ENCODE data around the gene HMOX2. TPM values are rescaled to one million over a fixed set of nuclear protein-coding genes. Genes with fewer than 3 reads are reported as not detected.

Gene HMOX2
- total RNA-seq, 1 experiment from 2014 or later, result 55.1 TPM

DNA sequence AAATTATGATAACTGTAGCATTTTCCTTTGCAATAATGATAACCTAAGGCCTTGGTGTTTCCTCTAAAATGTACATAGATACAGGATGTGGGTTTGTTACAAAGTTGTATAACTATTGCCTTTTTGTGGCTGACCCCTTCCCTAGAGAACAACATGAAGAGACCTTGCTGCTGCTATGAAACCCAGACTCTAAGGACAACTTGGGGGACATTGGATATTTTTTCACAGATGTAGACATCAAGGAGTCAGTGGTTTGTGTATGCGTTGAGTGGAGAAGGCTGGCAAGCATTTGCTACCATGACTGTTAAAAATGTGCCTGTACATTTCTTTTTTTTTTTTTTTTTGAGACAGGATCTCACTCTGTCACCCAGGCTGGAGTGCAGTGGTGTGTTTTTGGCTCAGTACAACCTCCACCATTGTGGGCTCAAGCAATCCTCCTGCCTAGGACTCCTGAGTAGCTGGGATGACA, 12.3 kb downstream of the HMOX2 start:
- no TSS peak for BruUV-seq (replicated peaks)
- DNase-seq (ENCODE audit: low read depth, low spot score), result no peak
- H3K4me1 ChIP-seq (ENCODE audit: control insufficient read depth in 1 of 2, insufficient read depth in 2 of 2, low read length in 2 of 2), result peaks cover 23 to 42% of the 10 kb centered on the region in 2 experiments
- H3K4me2 ChIP-seq (ENCODE audit: low read length), result peak overlapping the region; percentile 7; the same call in 1 of the 2 replicates
- no peaks in the 10 kb centered on the region for H3K9me2 ChIP-seq (ENCODE audit: insufficient read depth)
- no peaks in the 10 kb centered on the region for H3K27me3 ChIP-seq (ENCODE audit: insufficient read depth, low read length)
- H3K36me3 ChIP-seq (ENCODE audit: control insufficient read depth in 1 of 2, insufficient read depth in 2 of 2, low read length in 2 of 2), result peaks cover 3 to 4% of the 10 kb centered on the region in 2 experiments; a peak in 3 of 4 replicates
- no peaks in the 10 kb centered on the region; the same call in 1 of the 2 replicates for H4K20me1 ChIP-seq (ENCODE audit: insufficient read depth)
- H3K79me2 ChIP-seq (ENCODE audit: insufficient read depth, low read length), result peaks cover 64% of the 10 kb centered on the region
- ChIA-PET CTCF (no interaction called here), RAD21 (ENCODE audit: low non-redundant PET in 1 of 2, low total read pairs in 2 of 2, uncharacterized antibody in 2 of 2, unreplicated experiment in 2 of 2) (no interaction called here), POLR2A (interaction anchor here (2.5 kb wide), 1 partner anchor 13 kb away, joined by 10 read pairs; the partner anchor contains the start of gene HMOX2)
- peak; percentile 48; the same call in 1 of the 2 replicates for ATAC-seq
- H3K9me3 ChIP-seq (ENCODE audit: control insufficient read depth in 1 of 2, insufficient read depth in 1 of 2, low read depth in 1 of 2, low read length in 2 of 2), result no peaks in the 10 kb centered on the region
- intact Hi-C loops (cut with micrococcal nuclease), result no loop called here
- TF ChIP-seq, protein P1, sequence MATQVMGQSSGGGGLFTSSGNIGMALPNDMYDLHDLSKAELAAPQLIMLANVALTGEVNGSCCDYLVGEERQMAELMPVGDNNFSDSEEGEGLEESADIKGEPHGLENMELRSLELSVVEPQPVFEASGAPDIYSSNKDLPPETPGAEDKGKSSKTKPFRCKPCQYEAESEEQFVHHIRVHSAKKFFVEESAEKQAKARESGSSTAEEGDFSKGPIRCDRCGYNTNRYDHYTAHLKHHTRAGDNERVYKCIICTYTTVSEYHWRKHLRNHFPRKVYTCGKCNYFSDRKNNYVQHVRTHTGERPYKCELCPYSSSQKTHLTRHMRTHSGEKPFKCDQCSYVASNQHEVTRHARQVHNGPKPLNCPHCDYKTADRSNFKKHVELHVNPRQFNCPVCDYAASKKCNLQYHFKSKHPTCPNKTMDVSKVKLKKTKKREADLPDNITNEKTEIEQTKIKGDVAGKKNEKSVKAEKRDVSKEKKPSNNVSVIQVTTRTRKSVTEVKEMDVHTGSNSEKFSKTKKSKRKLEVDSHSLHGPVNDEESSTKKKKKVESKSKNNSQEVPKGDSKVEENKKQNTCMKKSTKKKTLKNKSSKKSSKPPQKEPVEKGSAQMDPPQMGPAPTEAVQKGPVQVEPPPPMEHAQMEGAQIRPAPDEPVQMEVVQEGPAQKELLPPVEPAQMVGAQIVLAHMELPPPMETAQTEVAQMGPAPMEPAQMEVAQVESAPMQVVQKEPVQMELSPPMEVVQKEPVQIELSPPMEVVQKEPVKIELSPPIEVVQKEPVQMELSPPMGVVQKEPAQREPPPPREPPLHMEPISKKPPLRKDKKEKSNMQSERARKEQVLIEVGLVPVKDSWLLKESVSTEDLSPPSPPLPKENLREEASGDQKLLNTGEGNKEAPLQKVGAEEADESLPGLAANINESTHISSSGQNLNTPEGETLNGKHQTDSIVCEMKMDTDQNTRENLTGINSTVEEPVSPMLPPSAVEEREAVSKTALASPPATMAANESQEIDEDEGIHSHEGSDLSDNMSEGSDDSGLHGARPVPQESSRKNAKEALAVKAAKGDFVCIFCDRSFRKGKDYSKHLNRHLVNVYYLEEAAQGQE (IDR thresholded peaks at IDR 0.05; ENCODE audit: low read depth), result no peak
- H3K27ac ChIP-seq (ENCODE audit: low read depth, low read length), result peak overlapping the region; percentile 52; the same call in 1 of the 2 replicates
- H2AFZ ChIP-seq (ENCODE audit: low read depth, low read length, poor library complexity, severe bottlenecking), result no peak overlapping the region
- H3K4me3 ChIP-seq (replicated peaks in 1 of 2; ENCODE audit: low read depth in 1 of 2, low read length in 2 of 2), result no peak overlapping the region
- peak overlapping the region; percentile 6; the same call in 1 of the 2 replicates for H3K9ac ChIP-seq (ENCODE audit: low read length)

DNA sequence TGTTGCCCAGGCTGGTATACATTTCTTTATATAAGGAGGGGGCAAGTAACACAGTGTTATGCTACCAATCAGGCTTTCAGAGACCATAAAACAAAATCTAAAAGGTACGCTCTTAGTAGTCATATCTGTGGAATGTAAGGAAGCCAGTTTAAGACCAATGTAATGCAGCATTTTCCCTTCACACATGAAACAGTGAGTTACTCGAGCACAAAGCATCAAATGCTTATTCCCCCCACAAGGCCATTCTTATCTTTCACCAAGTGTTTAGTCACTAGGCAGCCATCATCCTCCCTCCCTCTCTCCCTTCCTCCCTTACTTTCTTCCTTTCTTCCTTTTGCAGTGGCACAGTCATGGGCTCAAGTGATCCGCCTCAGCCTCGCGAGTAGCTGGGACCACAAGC, 12.8 kb downstream of the HMOX2 start:
- CTCF ChIA-PET, result no interaction called here

More for the DNA sequence above, 12.8 kb downstream of the HMOX2 start:
- intact Hi-C loops (cut with micrococcal nuclease), result no loop called here
- ChIA-PET POLR2A (no interaction called here), RAD21 (ENCODE audit: low non-redundant PET in 1 of 2, low total read pairs in 2 of 2, uncharacterized antibody in 2 of 2, unreplicated experiment in 2 of 2) (no interaction called here)
- Histone ChIP-seq H3K9me2 (ENCODE audit: insufficient read depth) (no peaks in the 10 kb centered on the region), H3K9ac (ENCODE audit: low read length) (peak overlapping the region; percentile 6; the same call in 1 of the 2 replicates), H3K79me2 (ENCODE audit: insufficient read depth, low read length) (peaks cover 68% of the 10 kb centered on the region), H3K27me3 (ENCODE audit: insufficient read depth, low read length) (no peaks in the 10 kb centered on the region), H3K27ac (ENCODE audit: low read depth, low read length) (peak overlapping the region; percentile 52; the same call in 1 of the 2 replicates), H3K4me2 (ENCODE audit: low read length) (peak overlapping the region; percentile 7; the same call in 1 of the 2 replicates), H3K4me1 (ENCODE audit: control insufficient read depth in 1 of 2, insufficient read depth in 2 of 2, low read length in 2 of 2) (peaks cover 26 to 47% of the 10 kb centered on the region in 2 experiments), H2AFZ (ENCODE audit: low read depth, low read length, poor library complexity, severe bottlenecking) (no peak overlapping the region), H3K36me3 (ENCODE audit: control insufficient read depth in 1 of 2, insufficient read depth in 2 of 2, low read length in 2 of 2) (peaks cover 3 to 4% of the 10 kb centered on the region in 2 experiments; a peak in 3 of 4 replicates), H3K4me3 (replicated peaks in 1 of 2; ENCODE audit: low read depth in 1 of 2, low read length in 2 of 2) (no peak overlapping the region), H4K20me1 (ENCODE audit: insufficient read depth) (no peaks in the 10 kb centered on the region; the same call in 1 of the 2 replicates), H3K9me3 (ENCODE audit: control insufficient read depth in 1 of 2, insufficient read depth in 1 of 2, low read depth in 1 of 2, low read length in 2 of 2) (no peaks in the 10 kb centered on the region)
- TF ChIP-seq JUND (IDR thresholded peaks at IDR 0.05) (no peak), ZFX (IDR thresholded peaks at IDR 0.05) (no peak), EGR1 (IDR thresholded peaks at IDR 0.05; ENCODE audit: low read depth) (no peak), CBX3 (IDR thresholded peaks at IDR 0.05; ENCODE audit: low read depth) (no peak), SIN3A (IDR thresholded peaks at IDR 0.05; ENCODE audit: low read depth) (no peak), POLR2A (IDR thresholded peaks at IDR 0.05; ENCODE audit: borderline replicate concordance, extremely low read depth, insufficient read depth, insufficient read length) (no peak), TCF7L2 (IDR thresholded peaks at IDR 0.05; ENCODE audit: borderline replicate concordance, extremely low read depth, insufficient read depth, insufficient read length) (no peak), EZH2 (IDR thresholded peaks at IDR 0.05) (no peak), SRF (IDR thresholded peaks at IDR 0.05; ENCODE audit: low read depth) (no peak), EZH2phosphoT487 (IDR thresholded peaks at IDR 0.05; ENCODE audit: borderline replicate concordance) (no peak)
- TF ChIP-seq, protein P2, sequence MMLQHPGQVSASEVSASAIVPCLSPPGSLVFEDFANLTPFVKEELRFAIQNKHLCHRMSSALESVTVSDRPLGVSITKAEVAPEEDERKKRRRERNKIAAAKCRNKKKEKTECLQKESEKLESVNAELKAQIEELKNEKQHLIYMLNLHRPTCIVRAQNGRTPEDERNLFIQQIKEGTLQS (IDR thresholded peaks at IDR 0.05), result no peak
- TF ChIP-seq, protein P3, sequence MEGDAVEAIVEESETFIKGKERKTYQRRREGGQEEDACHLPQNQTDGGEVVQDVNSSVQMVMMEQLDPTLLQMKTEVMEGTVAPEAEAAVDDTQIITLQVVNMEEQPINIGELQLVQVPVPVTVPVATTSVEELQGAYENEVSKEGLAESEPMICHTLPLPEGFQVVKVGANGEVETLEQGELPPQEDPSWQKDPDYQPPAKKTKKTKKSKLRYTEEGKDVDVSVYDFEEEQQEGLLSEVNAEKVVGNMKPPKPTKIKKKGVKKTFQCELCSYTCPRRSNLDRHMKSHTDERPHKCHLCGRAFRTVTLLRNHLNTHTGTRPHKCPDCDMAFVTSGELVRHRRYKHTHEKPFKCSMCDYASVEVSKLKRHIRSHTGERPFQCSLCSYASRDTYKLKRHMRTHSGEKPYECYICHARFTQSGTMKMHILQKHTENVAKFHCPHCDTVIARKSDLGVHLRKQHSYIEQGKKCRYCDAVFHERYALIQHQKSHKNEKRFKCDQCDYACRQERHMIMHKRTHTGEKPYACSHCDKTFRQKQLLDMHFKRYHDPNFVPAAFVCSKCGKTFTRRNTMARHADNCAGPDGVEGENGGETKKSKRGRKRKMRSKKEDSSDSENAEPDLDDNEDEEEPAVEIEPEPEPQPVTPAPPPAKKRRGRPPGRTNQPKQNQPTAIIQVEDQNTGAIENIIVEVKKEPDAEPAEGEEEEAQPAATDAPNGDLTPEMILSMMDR (IDR thresholded peaks at IDR 0.05 in 2 of 3, conservative IDR thresholded peaks at IDR 0.05 in 1 of 3; ENCODE audit: borderline replicate concordance in 1 of 3, insufficient read depth in 1 of 3, low read depth in 2 of 3, low read length in 2 of 3), result no peak
- no peak for DNase-seq (ENCODE audit: low read depth, low spot score)
- peak; percentile 68 for ATAC-seq
- no TSS peak for BruUV-seq (replicated peaks)

Measured in HCT116 (cell line).